Testis (tissue), 2 donors: ENCODE measurements around the gene MAGI2.

Experiments used
- POLR2A ChIP-seq: fragments of 450-650 bp; IDR thresholded peaks from one replicate; pipeline ENCODE4 v1.6.1; 2017; ENCODE audit warnings: antibody characterized with exemption, mild to moderate bottlenecking, moderate library complexity
- TF ChIP-seq, protein P1 (sequence below), 3 experiments: fragments of 450-650 bp in 2 of 3; fragments of 200-600 bp in 1 of 3; sonication (generic) in 1 of 3; IDR thresholded peaks; one replicate each; pipeline ENCODE4 v1.5.1; 2016 to 2019; ENCODE audit warnings: antibody characterized with exemption in 3 of 3, mild to moderate bottlenecking in 2 of 3, moderate library complexity in 1 of 3

DNA sequence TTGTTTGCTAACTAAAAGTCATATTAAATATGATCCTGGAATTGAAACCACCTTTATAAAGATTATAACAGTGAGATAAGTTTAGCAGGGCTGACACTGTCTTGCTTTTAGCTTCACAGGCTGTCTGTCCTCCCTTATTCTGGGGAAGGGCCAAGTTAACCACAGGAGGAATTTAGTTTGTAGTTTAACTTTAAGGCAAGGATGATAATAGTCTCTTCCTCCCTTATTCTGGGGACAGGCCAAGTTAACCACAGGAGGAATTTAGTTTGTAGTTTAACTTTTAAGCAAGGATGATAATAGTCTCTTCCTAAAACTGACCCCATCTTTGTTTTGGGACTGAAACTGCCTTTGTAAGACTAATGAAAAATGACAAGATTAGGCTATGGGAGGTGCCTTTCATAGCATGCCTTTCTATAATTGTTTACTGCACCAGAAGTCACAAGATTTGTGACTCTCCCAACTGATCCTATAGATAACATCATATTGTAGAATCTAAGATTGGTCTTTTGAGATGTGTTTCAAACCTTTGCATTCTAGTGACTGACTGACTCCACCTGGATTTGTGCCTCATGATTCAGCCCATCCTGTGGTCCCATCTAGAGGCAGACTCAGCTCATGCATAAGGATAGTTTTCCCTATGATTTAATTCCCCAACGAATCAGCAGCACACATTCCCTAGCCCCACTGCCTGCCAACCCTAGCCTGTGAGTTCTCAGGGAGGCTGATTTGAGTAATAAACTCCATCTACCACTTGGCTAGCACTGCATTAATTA is 212.0 kb downstream of the MAGI2 start:
- TF ChIP-seq, protein P1, sequence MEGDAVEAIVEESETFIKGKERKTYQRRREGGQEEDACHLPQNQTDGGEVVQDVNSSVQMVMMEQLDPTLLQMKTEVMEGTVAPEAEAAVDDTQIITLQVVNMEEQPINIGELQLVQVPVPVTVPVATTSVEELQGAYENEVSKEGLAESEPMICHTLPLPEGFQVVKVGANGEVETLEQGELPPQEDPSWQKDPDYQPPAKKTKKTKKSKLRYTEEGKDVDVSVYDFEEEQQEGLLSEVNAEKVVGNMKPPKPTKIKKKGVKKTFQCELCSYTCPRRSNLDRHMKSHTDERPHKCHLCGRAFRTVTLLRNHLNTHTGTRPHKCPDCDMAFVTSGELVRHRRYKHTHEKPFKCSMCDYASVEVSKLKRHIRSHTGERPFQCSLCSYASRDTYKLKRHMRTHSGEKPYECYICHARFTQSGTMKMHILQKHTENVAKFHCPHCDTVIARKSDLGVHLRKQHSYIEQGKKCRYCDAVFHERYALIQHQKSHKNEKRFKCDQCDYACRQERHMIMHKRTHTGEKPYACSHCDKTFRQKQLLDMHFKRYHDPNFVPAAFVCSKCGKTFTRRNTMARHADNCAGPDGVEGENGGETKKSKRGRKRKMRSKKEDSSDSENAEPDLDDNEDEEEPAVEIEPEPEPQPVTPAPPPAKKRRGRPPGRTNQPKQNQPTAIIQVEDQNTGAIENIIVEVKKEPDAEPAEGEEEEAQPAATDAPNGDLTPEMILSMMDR (IDR thresholded peaks at IDR 0.05) = no peak
- no peak for TF ChIP-seq POLR2A
